Stimulated activated CD8-positive, alpha-beta memory T cell treated with anti-CD3 and anti-CD28 coated beads, Interleukin-7, amount 100 ng/mL, for 4 hours (primary cell): ENCODE data around the gene RREB1.

Experiments used
- DNase-seq, 2 donors: peaks; one replicate each; pipeline ENCODE4 v3.0.0-alpha.2; 2020; ENCODE audit warnings: low read depth in 2 of 2

The RREB1 gene

DNA sequence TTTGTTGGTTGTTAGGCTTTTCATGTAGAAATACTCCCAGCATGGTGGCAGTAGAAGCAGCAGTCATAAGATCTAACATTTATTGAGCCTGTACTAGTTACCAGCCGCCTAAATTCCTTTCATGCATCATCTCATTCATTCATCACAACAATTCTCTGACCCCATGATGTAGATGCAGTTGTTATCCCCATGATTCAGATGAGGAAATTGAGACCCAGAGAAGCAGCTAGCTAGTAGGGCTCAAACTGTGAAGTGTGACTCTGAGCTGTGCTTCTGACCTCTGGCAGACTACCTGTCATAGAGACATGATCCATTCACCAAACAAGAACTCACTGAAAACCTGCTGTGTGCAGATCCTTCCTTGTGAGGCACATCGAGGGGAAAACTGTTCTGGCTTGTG is 16.9 kb downstream of the RREB1 start:
- no peak for DNase-seq

DNA sequence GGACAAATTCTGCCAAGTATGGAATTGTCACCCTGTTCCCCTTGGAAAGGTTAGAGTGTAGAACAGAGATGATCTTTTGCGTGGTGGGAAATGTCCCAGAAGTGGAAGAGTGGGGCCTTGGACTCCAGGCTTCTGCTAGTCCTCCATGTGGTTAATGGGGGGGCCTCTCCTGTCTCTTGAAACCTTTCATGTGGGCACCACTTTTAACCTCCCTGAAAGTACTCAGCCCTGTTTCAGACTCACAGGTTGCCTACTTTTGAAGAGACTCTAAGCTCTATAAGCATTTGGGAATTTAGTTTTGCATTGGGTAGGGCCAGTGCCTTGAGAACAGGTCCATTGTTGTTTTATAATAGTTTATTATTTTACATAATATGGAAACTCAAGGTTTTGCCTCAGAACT is 17.5 kb downstream of the RREB1 start:
- no peak for DNase-seq

DNA sequence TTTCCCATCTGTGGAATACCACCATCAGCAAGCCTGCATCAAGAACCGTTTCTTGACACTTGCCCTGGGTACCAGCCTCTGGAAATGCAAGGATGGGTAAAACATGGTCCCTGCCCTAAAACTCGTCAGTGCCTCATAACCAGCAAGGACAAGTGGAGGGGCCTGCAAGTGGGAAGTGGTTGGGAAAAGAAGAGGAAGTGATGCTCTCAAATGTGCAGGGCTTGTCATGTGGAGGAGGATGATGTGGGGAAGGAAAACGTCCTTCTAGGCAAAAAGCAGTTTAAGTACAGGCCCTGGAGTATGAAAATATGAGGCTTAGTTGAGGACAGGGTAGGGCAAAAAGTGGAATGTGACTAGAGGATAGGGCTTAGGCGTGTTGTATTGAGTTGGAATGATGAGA is 19.0 kb downstream of the RREB1 start:
- no peak for DNase-seq

DNA sequence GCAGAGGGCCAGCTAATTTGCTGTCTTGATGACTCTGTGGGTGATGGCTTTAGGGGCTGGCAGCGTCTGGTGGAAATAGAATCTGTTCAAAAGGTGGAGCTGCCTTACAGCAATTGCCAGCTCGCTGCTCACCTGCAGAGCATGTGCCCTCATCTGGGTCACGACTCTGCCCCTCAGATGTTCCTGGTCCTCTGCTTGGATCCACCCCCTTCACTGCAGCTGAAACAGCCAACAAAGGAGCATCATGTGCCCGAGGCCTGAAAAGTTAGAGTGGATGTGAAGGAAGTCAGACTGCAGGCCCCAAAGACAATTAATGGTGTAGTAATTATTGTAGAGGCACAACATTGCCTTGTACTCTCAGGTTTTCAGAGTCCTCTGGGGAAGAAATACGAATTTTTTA is 19.9 kb downstream of the RREB1 start:
- DNase-seq = no peak

DNA sequence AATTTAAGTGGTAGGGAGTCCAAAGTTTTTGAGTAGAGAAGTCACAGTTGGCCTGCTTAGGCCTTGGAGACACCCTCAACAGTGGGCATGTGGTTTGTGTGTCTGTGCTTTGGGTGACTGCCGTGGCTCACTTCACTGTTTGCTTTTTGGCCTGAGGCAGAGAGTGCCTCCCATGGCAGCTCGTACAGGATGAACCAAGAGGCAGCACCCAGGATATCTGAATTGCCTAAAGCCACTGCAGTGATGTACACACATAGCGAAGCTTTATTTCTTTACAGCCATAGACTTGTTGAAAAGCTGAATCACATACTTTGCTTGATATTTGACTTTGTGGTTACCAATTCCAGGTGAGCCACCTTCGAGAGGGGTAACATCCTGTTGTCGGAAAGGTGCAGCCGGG is 21.6 kb downstream of the RREB1 start:
- no peak for DNase-seq

DNA sequence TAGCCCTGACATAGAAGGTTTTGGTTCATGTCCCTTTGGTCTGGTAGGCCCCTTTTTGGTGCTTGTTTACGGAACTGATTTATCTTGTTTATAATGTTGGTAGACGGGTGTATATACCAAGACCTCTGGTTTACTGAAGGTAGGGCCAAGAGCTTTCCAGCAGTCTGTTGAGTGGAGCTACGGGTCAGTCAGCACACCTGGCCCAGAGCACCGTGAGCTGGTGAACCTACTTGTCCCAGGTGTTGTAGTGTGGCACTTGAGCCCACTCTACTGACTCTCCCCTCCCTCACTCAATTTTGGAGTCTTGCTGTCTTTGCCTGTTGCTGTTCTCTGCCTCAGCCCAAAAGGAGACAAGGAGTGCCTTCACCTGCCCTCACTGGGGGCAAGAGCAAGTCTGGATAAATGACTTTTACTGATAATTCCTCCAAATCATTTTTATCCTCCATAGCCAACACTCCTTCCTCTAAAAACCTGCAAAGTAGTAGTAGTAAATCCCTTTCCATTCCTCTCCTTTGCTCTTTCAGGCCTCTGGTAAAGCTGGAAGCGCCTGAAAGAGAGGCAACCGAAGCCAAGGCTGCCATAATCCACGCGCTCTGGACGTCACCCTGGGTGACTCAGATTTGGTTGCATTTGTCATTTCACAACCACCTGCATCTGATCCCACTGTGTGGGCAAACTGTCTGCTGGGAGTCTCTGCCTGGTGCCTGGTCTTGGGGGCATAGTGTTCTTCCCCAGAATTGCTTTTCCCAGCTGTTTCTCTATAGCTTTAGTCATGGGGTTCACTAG is 22.2 kb downstream of the RREB1 start:
- peak in 1 of 2 donors; percentile 13 for DNase-seq

DNA sequence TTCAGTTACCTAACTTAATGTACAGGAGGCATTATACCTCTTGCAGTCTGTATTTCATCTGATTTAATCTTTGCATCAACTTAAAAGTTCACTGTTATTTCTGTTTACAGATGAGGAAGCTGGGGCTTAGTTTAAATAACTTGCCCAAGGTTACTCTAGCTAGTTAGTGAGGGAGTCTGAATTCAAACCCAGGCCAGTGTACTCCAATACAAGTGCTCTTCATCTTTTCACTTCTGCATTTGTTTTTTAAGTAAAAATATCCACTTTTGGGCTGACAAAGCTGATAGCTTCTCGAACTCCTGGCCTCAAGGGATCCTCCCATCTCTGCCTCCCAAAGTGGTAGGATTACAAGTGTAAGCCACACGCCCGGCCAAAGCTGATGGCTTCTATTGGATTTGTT is 23.6 kb downstream of the RREB1 start:
- no peak for DNase-seq

DNA sequence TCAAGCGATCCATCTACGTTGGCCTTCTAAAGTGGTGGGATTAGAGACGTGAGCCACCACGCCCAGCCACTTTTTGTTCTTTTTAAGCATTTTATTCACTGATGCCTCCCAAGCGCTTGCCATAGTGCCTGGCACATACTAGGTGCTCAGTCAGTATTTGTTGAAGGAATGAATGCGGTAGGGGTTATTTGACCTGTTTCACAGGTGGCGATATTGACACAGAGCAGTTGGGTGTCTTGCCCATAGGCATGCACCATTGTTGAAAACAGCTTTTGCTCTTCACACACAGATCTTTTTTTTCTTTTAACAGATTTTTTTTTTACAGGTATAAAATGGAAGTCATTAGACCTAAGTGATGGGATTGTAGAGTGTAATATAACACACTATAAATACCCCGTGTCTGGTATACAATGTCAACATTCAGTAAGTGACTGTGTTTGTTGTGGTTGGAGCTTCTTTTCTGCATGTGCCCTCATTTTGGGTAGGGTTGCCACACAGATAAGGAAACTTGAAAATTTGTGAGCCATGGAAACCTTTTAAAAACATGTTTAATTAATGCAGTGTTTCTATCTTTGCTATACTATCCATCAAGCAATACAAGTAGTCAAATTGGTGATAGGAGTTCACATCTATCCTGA is 24.8 kb downstream of the RREB1 start:
- DNase-seq = no peak

DNA sequence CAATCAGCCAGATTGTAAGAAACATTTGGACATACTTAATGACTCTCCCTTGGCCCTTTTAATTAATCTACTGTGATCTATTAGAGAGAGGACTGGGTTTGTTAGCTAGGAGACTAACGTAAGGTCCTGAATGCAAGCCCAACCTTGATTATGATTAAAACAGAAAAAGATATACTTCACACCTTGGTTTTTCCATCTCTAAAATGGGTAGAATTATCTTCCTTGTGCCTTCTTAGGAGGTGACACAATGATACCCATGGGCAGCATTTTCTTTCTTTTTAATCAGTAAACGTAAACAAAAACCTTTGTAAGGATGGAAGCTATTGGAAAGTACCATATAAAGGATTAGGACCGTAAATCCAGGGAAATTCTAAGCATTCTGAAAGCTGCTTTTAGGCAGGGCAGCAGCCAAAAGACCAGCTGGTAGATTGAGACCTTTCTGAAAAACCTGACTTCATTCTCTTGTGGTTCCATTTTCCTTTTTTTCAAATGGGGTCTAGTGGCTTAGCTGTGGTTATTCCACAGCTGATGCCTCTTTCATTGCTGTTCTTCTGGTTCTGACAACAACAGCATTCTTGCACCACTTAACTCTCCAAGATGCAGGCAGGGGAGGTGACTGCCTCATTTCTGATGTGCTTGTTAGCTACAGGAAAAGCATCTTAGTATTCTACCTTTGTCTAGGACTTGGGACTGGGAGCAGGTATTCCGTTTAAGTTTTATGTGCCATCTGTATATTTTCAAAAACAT is 27.4 kb downstream of the RREB1 start:
- DNase-seq = no peak

DNA sequence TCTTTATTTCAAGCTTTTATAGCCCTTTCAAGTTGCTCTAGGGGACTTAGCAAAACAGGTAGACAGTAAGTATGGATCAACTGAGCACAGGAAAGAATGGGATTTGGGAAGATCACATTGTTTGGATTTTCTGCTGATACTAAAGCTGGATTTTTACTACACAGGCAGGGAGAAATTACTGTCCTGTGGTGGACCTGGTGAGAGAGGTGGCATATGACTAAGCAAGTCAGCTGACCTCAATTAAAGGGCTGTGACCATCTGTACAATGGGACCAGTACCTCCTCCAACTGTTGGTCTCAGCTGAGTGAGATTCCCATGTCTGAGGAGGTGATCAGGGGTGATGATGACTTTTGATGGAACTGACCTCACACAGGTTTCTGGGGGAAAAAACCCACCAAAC is 28.0 kb downstream of the RREB1 start:
- no peak for DNase-seq

DNA sequence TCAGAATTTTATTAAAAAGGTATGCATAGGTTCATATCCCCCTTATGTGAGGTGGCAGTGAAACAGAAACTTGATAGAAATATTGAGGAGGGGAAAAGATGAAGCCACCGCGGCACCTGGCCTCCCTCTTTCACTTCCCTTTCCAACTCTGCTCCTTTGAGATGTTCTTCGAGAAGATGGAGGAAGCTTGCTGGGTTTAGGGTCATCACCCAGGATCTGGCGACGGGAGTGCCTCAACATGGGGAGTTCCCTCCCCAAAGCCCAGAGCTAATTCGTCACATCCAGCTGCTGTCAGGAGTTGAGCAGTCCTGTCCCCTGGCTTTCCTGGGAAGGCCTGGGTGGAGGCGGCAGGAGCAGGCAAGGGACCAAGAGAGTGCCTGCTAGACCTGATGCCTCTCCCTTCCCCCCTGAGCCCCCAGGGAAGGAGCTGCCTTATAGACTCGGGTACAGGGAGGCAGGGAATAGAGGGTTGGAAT is 29.1 kb downstream of the RREB1 start:
- DNase-seq = no peak

DNA sequence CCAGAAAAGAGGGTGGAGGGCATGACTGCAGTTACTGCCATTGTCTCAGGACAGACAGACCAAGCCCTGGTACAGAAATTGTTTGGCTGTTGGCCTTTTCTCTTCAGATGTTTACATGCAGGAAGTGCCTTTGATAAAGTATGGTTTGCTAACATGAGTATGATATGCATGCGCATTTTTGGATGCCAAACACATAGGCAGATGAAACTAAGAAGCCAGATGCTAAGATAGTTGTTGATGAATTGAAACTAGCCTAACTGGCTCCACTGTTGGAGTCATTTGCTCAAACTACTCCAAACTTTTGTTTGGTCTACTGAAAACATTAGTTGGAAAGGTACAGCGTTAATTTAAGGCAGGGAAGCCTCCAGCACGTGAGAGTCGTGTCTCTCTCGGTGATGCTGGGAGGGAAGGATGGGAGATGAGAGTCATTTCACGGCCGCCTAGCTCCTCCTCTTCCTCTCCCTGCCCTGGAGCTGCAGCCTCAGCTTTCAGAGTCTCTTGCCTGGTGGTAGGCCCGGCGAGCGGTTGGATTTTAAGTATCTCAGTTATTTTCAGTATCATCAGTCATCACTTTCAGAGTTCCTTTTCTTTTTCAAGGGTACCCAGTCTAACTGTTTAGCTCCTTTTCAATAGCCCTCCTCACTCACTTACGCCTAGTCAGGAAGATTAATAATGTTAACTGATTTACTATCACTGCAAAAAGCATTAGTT is 29.7 kb downstream of the RREB1 start:
- peak in 1 of 2 donors; percentile 26 for DNase-seq

DNA sequence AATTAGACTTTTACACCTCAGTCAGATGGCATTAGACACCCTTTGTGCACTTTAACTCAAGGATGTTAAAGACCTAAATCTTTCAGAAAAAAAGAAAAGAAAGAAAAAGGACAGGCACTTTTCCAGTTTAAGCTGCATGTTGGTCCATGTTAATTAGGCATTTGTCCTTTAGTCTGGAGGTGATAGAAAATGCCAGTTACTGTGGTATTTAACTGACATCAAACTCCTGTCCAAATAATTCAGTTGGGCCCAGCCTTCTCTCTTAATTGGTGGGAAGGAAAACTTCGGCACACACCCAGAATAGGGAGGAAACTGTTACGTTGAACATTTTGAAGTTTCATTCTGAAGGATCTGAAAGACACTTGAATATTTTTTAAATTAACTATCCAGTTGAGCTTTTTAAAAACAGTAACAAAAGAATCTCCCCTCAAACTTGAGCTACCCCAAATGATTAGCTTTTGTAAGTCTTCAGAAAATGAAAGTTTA is 30.3 kb downstream of the RREB1 start:
- DNase-seq = no peak

DNA sequence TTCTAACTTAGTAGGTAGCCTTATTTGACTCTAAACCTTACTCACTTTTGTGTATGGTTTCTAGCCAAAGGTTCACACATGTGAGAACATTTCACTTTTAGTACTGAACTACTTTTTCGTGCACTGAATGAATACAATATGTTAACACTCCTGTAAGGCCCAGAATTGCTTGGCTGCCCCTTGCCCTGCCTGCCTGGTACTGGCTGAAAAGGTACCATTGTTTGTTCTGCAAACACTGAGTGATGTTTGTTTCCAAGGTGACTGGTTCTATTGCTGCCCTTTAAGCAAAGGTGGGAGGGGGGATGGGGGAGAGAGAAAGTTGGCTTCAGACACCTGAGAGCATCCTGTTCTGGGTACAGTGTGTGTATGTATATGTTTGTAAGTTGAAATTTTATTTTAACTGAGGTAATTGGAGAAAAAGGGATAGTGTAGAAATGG is 31.2 kb downstream of the RREB1 start:
- no peak for DNase-seq

DNA sequence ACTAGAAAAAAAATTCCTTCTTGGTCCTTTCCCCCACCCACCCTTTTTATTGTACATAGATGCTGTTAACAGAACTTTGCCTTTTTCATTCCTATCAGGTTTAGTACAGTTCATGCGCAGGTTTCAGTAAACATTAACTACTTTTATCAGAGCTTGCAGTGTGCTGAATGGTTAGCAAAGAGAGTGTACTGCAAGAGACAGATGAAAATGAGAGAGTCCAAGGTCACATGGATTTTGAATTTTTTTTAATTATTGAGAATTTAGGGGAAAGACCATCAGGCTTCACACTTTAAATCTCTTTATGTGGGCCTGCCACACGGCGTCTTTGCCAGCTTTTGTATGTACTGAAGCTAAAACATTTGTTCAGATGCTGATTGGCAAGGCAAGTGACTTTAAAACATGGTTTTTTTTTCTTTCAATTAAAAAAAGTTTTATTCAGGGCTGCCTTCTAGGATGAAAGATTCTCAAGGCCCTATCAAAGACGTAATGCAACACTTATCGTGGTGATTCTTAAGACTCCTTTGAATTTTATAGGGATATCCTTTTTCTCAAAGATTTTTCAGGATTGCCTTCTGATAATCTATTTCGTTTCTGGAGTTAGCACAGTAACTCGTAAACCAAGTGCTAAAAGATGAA is 32.2 kb downstream of the RREB1 start:
- DNase-seq = no peak

DNA sequence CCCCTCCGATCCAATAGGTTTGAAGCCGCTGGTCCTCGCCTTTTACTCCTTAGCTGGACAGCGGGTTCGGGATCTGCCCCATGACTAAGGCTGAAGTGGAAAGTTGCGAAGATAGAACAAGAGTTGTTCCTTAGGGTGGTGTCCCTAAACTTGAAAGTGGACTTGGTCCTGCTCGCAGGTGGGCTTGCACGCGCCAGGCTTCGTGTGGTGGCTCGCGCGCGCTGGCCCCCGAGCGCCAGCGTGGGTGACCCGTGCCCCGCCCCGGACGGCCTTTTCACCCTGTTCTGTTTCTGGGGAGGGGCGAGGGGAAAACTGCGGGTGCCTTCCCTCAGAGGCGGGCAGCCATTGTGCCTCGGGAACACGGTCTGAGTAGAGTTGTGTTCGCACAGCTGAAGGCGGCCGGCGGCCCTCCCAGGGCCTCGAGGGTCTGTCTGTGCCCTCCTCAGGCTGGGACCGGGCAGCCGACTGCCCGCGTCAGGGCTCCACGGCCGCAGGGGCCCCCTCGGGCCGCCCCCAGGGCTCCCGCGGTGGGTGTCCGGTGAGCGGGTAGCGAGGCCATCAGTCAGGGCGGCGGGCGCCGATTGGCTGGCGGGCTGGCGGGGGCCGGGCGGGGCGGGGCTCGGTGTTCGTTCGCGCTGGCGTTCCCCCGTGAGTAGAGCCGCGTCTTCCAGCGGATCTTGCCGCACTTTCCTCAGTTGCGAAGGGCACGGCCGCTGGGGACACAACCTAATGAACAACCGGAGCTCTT is 33.0 kb downstream of the RREB1 start:
- DNase-seq = peak; percentile 50 to 74

DNA sequence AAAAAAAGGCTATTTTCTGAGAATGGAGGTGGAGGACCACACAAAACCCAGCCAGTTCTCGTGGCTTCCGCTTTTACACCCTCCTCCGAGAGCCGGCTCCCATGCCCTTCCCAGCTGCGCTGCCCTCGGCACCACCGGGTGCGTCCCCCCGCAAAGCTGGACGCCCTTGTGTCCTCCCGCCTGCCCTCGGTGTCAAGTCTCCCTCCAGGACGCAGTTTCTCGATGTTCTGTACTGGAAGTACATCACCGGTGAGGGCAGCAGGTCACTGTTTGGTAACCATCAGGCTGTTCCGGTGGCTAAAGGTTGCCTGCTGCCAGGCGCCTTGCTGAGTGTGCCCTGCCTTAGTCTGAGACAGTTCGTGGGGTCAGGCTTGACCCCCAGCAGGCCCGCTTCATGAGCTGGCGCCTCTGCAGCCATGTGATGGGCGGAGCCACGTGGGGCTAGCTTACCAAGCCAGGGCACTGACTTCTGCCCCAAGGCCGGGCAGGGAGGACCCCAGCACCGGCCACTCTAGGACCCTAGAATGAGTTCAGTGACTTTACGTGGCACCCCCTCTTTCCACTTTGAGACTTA is 34.6 kb downstream of the RREB1 start:
- no peak for DNase-seq

DNA sequence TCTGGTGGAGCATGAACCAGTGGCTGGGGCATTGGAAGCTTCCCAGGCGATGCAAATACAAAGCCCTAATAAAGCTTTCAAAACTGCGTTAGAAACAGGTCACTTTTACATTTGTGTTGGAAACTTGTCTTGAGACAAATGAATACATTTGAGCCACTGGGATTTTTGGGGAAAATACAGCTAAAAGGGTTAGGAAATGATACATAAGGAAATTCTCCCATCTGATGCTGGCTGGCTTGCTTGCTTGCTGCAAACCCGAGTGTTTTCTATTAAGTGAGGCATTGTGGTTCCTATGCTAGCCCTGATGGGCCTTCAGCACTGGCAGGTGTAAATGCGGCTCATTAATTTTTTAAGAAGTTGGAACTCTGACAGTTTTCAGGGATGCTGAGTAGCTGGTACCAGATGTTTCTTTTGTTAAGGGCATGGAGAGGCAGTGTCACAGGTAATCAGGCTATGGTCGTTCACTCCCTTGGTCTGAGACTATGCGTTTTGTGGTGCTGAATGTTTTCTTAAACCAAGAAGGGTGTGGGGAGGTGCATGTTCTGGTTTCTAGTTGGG is 35.2 kb downstream of the RREB1 start:
- no peak for DNase-seq

DNA sequence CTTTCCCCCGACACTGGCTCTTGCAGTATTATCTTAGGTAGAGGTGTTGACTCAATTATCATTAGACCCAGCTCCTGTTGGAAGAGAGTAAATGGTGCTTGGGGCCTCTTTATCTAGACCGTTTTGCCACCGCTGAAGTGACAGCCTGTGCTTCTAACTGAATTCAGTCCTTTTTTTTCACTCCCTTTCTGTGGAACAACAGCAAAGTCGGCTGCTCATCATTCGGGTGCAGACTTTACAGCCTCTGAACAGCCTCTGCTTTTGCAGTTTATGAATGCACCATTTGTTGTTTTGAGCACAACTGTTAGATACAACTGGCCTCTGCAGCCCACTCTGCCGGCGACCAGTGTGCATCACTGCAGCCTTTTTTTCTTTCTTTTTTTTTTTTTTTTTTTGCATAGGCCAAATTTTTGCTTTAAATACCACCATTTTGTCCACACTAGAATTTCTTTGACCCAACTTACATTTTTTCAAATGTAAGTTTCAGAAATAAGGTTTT is 35.8 kb downstream of the RREB1 start:
- DNase-seq = no peak
